Testis (tissue), 3 donors: ENCODE results near the gene AGAP1. TPM values are rescaled to one million over a fixed set of nuclear protein-coding genes. Genes with fewer than 3 reads are reported as not detected.

ENCODE experiments used
- DNase-seq: peaks from one replicate; pipeline ENCODE4 v3.0.0-alpha.2; 2019
- H3K27ac ChIP-seq, 2 donors: fragments of 200-600 bp; sonication (generic); one replicate each; pipeline ENCODE4 v1.5.1; 2019
- H3K27me3 ChIP-seq: fragments of 200-600 bp; sonication (generic); one replicate; pipeline ENCODE4 v1.5.1; 2019
- H3K36me3 ChIP-seq: fragments of 200-600 bp; sonication (generic); one replicate; pipeline ENCODE4 v1.5.1; 2017; ENCODE audit warnings: low read depth; ENCODE audit errors: missing control alignments
- H3K4me1 ChIP-seq: fragments of 200-600 bp; sonication (generic); one replicate; pipeline ENCODE4 v1.5.1; 2019
- H3K4me3 ChIP-seq, 2 donors: fragments of 200-600 bp; sonication (generic); one replicate each; pipeline ENCODE4 v1.5.1; 2017 to 2019
- H3K9me3 ChIP-seq: fragments of 200-600 bp; sonication (generic); one replicate; pipeline ENCODE4 v1.5.1; 2017
- CTCF ChIP-seq, 3 experiments: fragments of 450-650 bp in 2 of 3; fragments of 200-600 bp in 1 of 3; sonication (generic) in 1 of 3; IDR thresholded peaks; one replicate each; pipeline ENCODE4 v1.5.1; 2016 to 2019; ENCODE audit warnings: antibody characterized with exemption in 3 of 3, mild to moderate bottlenecking in 2 of 3, moderate library complexity in 1 of 3
- POLR2A ChIP-seq: fragments of 450-650 bp; IDR thresholded peaks from one replicate; pipeline ENCODE4 v1.6.1; 2017; ENCODE audit warnings: antibody characterized with exemption, mild to moderate bottlenecking, moderate library complexity
- WGBS, 2 donors: methylation state at CpG; one replicate each; pipeline ENCODE4 v1.1.5; 2018; 5-methylcytosine and 5-hydroxymethylcytosine counted together
- intact Hi-C: fragments of 100-400 bp; cut with DNase I; formaldehyde crosslinking; loops from one replicate; pipeline ENCODE4 v1.15.1; 2023; ENCODE audit warnings: low total_unique reads
- polyA plus RNA-seq: library from polyadenylated mRNA; stranded (reverse); fragments of 350-450 nt; fragmentation: Illumina TruSeq; extraction: RNeasy Lipid Tissue Mini Kit (QIAGEN cat#74804); gene quantifications from one replicate; pipeline ENCODE4 v1.2.3, GENCODE V29; 2014; ENCODE audit warnings: low read depth, low replicate concordance; ENCODE audit not compliant: insufficient read depth
- total RNA-seq, 2 donors: library from RNA; depleted of rRNA; stranded (reverse); fragments of >200 nt; gene quantifications; one replicate each; pipeline ENCODE4 v1.2.3, GENCODE V29; 2016

AGAP1 gene
- total and polyA plus RNA-seq, 3 donors from 2014 or later, result 21.4 to 45.5 (median 40.7) TPM

GRCh38 chr2:235934774-235935484 lies 441.1 kb downstream of the AGAP1 start:
- Histone ChIP-seq H3K4me3 (no peak overlapping the region), H3K36me3 (no peaks in the 10 kb centered on the region), H3K9me3 (no peaks in the 10 kb centered on the region), H3K4me1 (no peaks in the 10 kb centered on the region), H3K27me3 (no peaks in the 10 kb centered on the region), H3K27ac (no peak overlapping the region)
- intact Hi-C loops, result no loop called here
- TF ChIP-seq CTCF (IDR thresholded peaks at IDR 0.05) (no peak), POLR2A (no peak)
- 88% methylated on average over 16 of the region's 16 CpGs for WGBS, 2 donors
- DNase-seq, result no peak

DNA sequence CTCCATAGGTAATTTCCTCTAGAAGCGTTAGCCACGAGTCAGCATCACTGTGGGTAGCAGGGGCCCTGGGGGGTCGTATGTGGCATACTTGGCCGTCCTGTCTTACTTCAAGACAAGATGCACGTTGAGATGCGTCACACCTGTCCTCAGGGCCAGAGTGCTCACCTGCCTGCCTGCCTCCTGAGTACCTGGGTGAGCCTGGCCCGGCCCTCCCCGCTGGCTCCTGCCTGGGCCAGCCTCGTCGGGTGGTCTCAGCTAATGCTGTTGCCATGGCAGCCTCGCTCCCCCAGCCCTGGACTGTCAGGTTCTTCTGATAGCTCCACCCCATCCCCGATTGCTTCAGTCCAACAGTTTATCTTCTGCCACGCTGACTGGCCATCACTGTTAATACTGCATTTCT lies 441.9 kb downstream of the AGAP1 start:
- 92 to 94% methylated on average over 13 of the region's 13 CpGs for WGBS, 2 donors
- no peaks in the 10 kb centered on the region for H3K27me3 ChIP-seq
- no peaks in the 10 kb centered on the region for H3K9me3 ChIP-seq
- H3K4me1 ChIP-seq, result no peaks in the 10 kb centered on the region
- DNase-seq, result no peak
- no peak overlapping the region for H3K4me3 ChIP-seq
- TF ChIP-seq CTCF (IDR thresholded peaks at IDR 0.05), result no peak
- TF ChIP-seq POLR2A, result no peak
- no peaks in the 10 kb centered on the region for H3K36me3 ChIP-seq
- intact Hi-C loops, result no loop called here
- no peak overlapping the region for H3K27ac ChIP-seq

DNA sequence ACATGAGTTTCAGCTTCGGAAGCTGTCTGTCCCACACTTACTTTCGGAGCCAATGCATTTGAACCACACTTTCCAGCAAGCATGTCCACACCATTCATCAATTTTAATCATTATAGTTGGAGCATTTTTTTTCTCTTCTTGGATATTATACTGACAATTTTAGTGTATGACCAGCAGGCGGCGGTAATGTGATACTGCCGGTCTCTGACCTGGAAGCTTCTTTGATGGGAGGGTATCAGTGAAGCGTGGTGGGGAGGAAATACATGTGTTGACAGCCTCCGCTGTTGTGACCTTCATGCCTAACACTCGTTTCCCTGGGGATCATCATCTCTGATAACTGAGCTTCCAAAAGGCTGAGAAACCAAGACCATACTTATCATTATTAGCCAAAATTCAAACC lies 442.6 kb downstream of the AGAP1 start:
- no peak overlapping the region for H3K4me3 ChIP-seq
- no peaks in the 10 kb centered on the region for H3K4me1 ChIP-seq
- no peak for DNase-seq
- no peaks in the 10 kb centered on the region for H3K36me3 ChIP-seq
- no peak overlapping the region for H3K27ac ChIP-seq
- intact Hi-C loops, result no loop called here
- TF ChIP-seq CTCF (IDR thresholded peaks at IDR 0.05) (peak in 2 of 3 experiments; percentile 11 to 41), POLR2A (no peak)
- WGBS, 2 donors, result 73 to 76% methylated on average over 8 of the region's 8 CpGs
- H3K27me3 ChIP-seq, result no peaks in the 10 kb centered on the region
- no peaks in the 10 kb centered on the region for H3K9me3 ChIP-seq

DNA sequence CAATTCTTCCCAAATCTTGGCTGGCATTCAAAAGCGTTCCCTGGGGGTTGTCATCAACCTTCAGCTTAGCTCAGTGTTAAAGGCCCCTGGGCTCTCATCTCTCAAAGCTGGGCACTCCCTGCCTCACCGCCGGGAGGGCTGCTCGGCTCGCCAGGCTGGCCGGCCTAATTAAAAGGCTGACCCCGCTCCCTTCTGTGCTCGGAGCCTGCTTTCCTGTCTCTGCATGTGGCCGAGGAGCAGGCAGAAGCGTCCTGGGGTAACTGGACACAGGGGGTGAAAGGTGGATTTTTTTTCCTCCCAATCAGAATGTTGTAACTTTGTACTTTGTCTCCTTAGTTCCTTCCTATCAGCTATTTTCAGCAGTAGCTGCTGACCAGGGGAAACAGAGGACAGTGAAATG lies 443.2 kb downstream of the AGAP1 start:
- intact Hi-C loops, result no loop called here
- no peak for DNase-seq
- no peaks in the 10 kb centered on the region for H3K9me3 ChIP-seq
- H3K27me3 ChIP-seq, result no peaks in the 10 kb centered on the region
- 52 to 77% methylated on average over 9 to 10 of the region's 10 CpGs for WGBS, 2 donors
- no peaks in the 10 kb centered on the region for H3K36me3 ChIP-seq
- H3K4me1 ChIP-seq, result no peaks in the 10 kb centered on the region
- H3K4me3 ChIP-seq, result no peak overlapping the region
- H3K27ac ChIP-seq, result no peak overlapping the region
- TF ChIP-seq POLR2A, result no peak
- no peak for TF ChIP-seq CTCF (IDR thresholded peaks at IDR 0.05)

DNA sequence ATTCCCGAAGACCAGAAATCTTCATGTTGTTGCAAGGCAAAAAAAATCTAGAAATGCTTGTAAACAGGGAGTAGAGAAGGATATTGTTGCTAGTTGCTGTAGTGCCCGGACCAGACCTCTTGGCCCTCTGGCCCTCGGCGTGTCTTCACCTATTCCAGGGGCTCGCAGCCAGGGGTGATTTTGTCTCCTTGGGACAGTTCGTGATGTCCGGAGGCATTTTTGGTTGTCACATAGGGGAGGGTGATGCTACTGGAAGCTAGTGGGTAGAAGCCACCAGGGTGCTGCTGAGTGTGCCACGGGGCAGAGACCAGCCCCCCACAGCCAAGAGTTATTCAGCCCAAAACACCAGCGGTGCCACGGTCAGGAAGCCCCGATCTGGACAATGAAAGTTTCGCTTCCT lies 443.7 kb downstream of the AGAP1 start:
- TF ChIP-seq CTCF (IDR thresholded peaks at IDR 0.05) (no peak), POLR2A (no peak)
- Histone ChIP-seq H3K4me1 (no peaks in the 10 kb centered on the region), H3K36me3 (no peaks in the 10 kb centered on the region), H3K27me3 (no peaks in the 10 kb centered on the region), H3K9me3 (no peaks in the 10 kb centered on the region), H3K27ac (no peak overlapping the region), H3K4me3 (no peak overlapping the region)
- intact Hi-C loops, result no loop called here
- DNase-seq, result no peak
- WGBS, 2 donors, result 92 to 96% methylated on average over 12 of the region's 12 CpGs
